H1 (cell line): ENCODE data around the gene NEDD4L. TPM values are rescaled to one million over a fixed set of nuclear protein-coding genes. Genes with fewer than 3 reads are reported as not detected.

Experiments
- CTCF ChIA-PET: fragments of 300-600 bp; sonication (Branson Sonifier 250); formaldehyde crosslinking; loops from one replicate; lab custom pipeline; 2021; ENCODE audit not compliant: partially characterized antibody; lab: Charles Lee
- POLR2A ChIA-PET: fragments of 300-600 bp; sonication (Branson Sonifier 250); formaldehyde crosslinking; loops from one replicate; lab custom pipeline; 2021; ENCODE audit warnings: inconsistent platforms; ENCODE audit not compliant: partially characterized antibody; lab: Charles Lee
- DNase-seq, 2 experiments: peaks; one replicate each; pipeline versions ENCODE4 v3.0.0 to v3.0.0-alpha.2; 2010 to 2022; ENCODE audit warnings: low spot score in 2 of 2, low read depth in 1 of 2, mixed read lengths in 1 of 2
- FAIRE-seq: peaks from 2 replicates; lab custom pipeline; 2011; peaks lifted over from hg19 to GRCh38; lab: Jason Lieb, UNC
- H2AFZ ChIP-seq: 2 replicates; pipeline ENCODE4 v1.8.1; 2012; ENCODE audit warnings: low read length, inconsistent platforms
- H2AK5ac ChIP-seq: 2 replicates; pipeline ENCODE4 v1.6.1; 2013; ENCODE audit warnings: low read depth, low read length
- H2BK120ac ChIP-seq: replicated peaks from 2 replicates; pipeline ENCODE3; 2013; ENCODE audit warnings: low read depth, low read length, inconsistent platforms
- H2BK12ac ChIP-seq: 2 replicates; pipeline ENCODE4 v1.6.1; 2013; ENCODE audit warnings: low read depth, low read length
- H2BK15ac ChIP-seq: 2 replicates; pipeline ENCODE4 v1.6.1; 2013; ENCODE audit warnings: low read length
- H2BK20ac ChIP-seq: 2 replicates; pipeline ENCODE4 v1.6.1; 2013; ENCODE audit warnings: low read length
- H2BK5ac ChIP-seq: 2 replicates; pipeline ENCODE4 v1.6.1; 2013; ENCODE audit warnings: low read depth, low read length
- H3K14ac ChIP-seq: 2 replicates; pipeline ENCODE4 v1.6.1; 2013; ENCODE audit warnings: inconsistent platforms; ENCODE audit not compliant: insufficient read length
- H3K18ac ChIP-seq: 2 replicates; pipeline ENCODE4 v1.6.1; 2013; ENCODE audit warnings: low read length; ENCODE audit errors: extremely low read depth
- H3K23ac ChIP-seq: 2 replicates; pipeline ENCODE4 v1.6.1; 2013; ENCODE audit warnings: inconsistent platforms; ENCODE audit not compliant: insufficient read length
- H3K23me2 ChIP-seq: 2 replicates; pipeline ENCODE4 v1.6.1; 2013; ENCODE audit warnings: low read depth, low read length
- H3K27ac ChIP-seq: 2 replicates; pipeline ENCODE4 v1.6.1; 2011; ENCODE audit warnings: low read depth, low read length, inconsistent platforms
- H3K27me3 ChIP-seq, 4 experiments: replicated peaks in 1 of 4; 1 replicate in 1 of 4; 2 replicates in 3 of 4; pipeline versions ENCODE4 v1.6.1 to v1.8.1; 2011 to 2013; ENCODE audit warnings: low read length in 3 of 4, mild to moderate bottlenecking in 3 of 4, inconsistent platforms in 2 of 4, mixed read lengths in 2 of 4, moderate library complexity in 1 of 4; ENCODE audit not compliant: control insufficient read depth in 3 of 4, insufficient read depth in 3 of 4; ENCODE audit errors: extremely low read depth in 1 of 4
- H3K36me3 ChIP-seq, 4 experiments: 2 replicates each; pipeline versions ENCODE4 v1.6.1 to v1.8.1; 2011 to 2013; ENCODE audit warnings: mild to moderate bottlenecking in 4 of 4, low read length in 3 of 4, moderate library complexity in 2 of 4, control low read depth in 1 of 4, inconsistent platforms in 1 of 4; ENCODE audit not compliant: insufficient read depth in 4 of 4, control insufficient read depth in 2 of 4
- H3K4ac ChIP-seq: replicated peaks from 2 replicates; pipeline ENCODE3; 2013; ENCODE audit warnings: low read length, low read depth, mixed read lengths, inconsistent platforms; ENCODE audit not compliant: insufficient read length
- H3K4me1 ChIP-seq, 4 experiments: replicated peaks in 1 of 4; 1 replicate in 1 of 4; 2 replicates in 3 of 4; pipeline versions ENCODE4 v1.6.1 to v1.8.1; 2011 to 2013; ENCODE audit warnings: low read length in 3 of 4, inconsistent platforms in 2 of 4, mixed read lengths in 1 of 4; ENCODE audit not compliant: insufficient read depth in 4 of 4, control insufficient read depth in 3 of 4
- H3K4me2 ChIP-seq, 2 experiments: 2 replicates each; pipeline versions ENCODE4 v1.6.1 to v1.8.1; 2011 to 2013; ENCODE audit warnings: low read depth in 2 of 2, low read length in 2 of 2, control low read depth in 1 of 2, inconsistent platforms in 1 of 2, mild to moderate bottlenecking in 1 of 2; ENCODE audit not compliant: insufficient read depth in 1 of 2
- H3K4me3 ChIP-seq, 4 experiments: fragments of 200-600, 300-600 bp in 1 of 4; sonication (generic), shearing (Covaris generic), sonication (Bioruptor Twin) in 1 of 4; 2 replicates each; pipeline versions ENCODE4 v1.5.1 to v1.8.1; 2011 to 2016; ENCODE audit warnings: low read length in 4 of 4, low read depth in 3 of 4, control low read depth in 2 of 4, inconsistent platforms in 2 of 4, mild to moderate bottlenecking in 2 of 4, mixed read lengths in 1 of 4, moderate library complexity in 1 of 4; ENCODE audit not compliant: insufficient read depth in 2 of 4; ENCODE audit errors: extremely low read depth in 1 of 4
- H3K56ac ChIP-seq: replicated peaks from 2 replicates; pipeline ENCODE3; 2013; ENCODE audit warnings: low read depth, mild to moderate bottlenecking, mixed read lengths, low read length, inconsistent platforms; ENCODE audit not compliant: insufficient read length
- H3K79me1 ChIP-seq: 2 replicates; pipeline ENCODE4 v1.6.1; 2013; ENCODE audit warnings: low read depth, low read length, control low read depth
- H3K79me2 ChIP-seq, 2 experiments: 2 replicates each; pipeline versions ENCODE4 v1.6.1 to v1.8.1; 2012 to 2013; ENCODE audit warnings: low read length in 2 of 2, mild to moderate bottlenecking in 2 of 2, inconsistent platforms in 1 of 2; ENCODE audit not compliant: insufficient read depth in 2 of 2, control insufficient read depth in 1 of 2
- H3K9ac ChIP-seq, 4 experiments: replicated peaks in 1 of 4; 1 replicate in 1 of 4; 2 replicates in 3 of 4; pipeline versions ENCODE4 v1.6.1 to v1.8.1; 2011 to 2013; ENCODE audit warnings: low read depth in 3 of 4, low read length in 3 of 4, control low read depth in 2 of 4, mild to moderate bottlenecking in 2 of 4, moderate library complexity in 2 of 4, inconsistent platforms in 1 of 4; ENCODE audit errors: extremely low read depth in 1 of 4
- H3K9me3 ChIP-seq, 2 experiments: 2 replicates each; pipeline versions ENCODE4 v1.6.1 to v1.8.1; 2012 to 2013; ENCODE audit warnings: mild to moderate bottlenecking in 2 of 2, moderate library complexity in 2 of 2, control low read depth in 1 of 2, inconsistent platforms in 1 of 2, low read depth in 1 of 2, low read length in 1 of 2, mixed read lengths in 1 of 2; ENCODE audit not compliant: insufficient read depth in 2 of 2
- H4K20me1 ChIP-seq, 2 experiments: replicated peaks in 1 of 2; 2 replicates each; pipeline versions ENCODE3 to v1.8.1; 2011 to 2013; ENCODE audit warnings: inconsistent platforms in 2 of 2, low read length in 2 of 2, mild to moderate bottlenecking in 1 of 2; ENCODE audit not compliant: insufficient read depth in 2 of 2, control insufficient read depth in 1 of 2
- H4K5ac ChIP-seq: 2 replicates; pipeline ENCODE4 v1.6.1; 2013; ENCODE audit warnings: low read length, low read depth, mixed read lengths, inconsistent platforms; ENCODE audit not compliant: insufficient read length
- H4K8ac ChIP-seq: 2 replicates; pipeline ENCODE4 v1.8.0; 2013; ENCODE audit warnings: mild to moderate bottlenecking, moderate library complexity, low read length, inconsistent platforms; ENCODE audit not compliant: insufficient read depth; ENCODE audit errors: extremely low read depth
- H4K91ac ChIP-seq: replicated peaks from 2 replicates; pipeline ENCODE3; 2013; ENCODE audit warnings: low read length, mixed read lengths, inconsistent platforms; ENCODE audit not compliant: insufficient read length
- CBX8 ChIP-seq: fragments of 300-800, 300-1000 bp; sonication (generic); IDR thresholded peaks from 2 replicates; pipeline ENCODE4 v1.7.1; 2016; ENCODE audit warnings: low read depth, low read length, borderline replicate concordance
- SIN3A ChIP-seq, 2 experiments: IDR thresholded peaks in 1 of 2; conservative IDR thresholded peaks in 1 of 2; 2 replicates each; pipeline ENCODE4 v1.6.1; 2011 to 2012; ENCODE audit warnings: low read length in 2 of 2, improper control_type of control experiment in 1 of 2, low read depth in 1 of 2, mild to moderate bottlenecking in 1 of 2
- TBP ChIP-seq: IDR thresholded peaks from 2 replicates; pipeline ENCODE4 v1.6.1; 2011; ENCODE audit warnings: low read depth, low read length, improper control_type of control experiment
- WGBS, 2 experiments: shearing (Covaris generic) in 1 of 2; methylation state at CpG; one replicate each; pipeline versions ENCODE4 v1.1.6 to v1.1.7; 2013 to 2015; ENCODE audit warnings: low lambda C conversion rate in 2 of 2, mixed read lengths in 2 of 2, inconsistent platforms in 1 of 2, low coverage in 1 of 2, missing lambda C conversion rate in 1 of 2; ENCODE audit not compliant: insufficient replicate concordance in 2 of 2, insufficient coverage in 1 of 2, insufficient read length in 1 of 2; ENCODE audit errors: extremely low coverage in 1 of 2, missing lambda C conversion rate in 1 of 2; 5-methylcytosine and 5-hydroxymethylcytosine counted together
- polyA plus RNA-seq, 7 experiments: library from polyadenylated mRNA; depleted of rRNA in 3 of 7; stranded (reverse) in 5 of 7; unstranded in 2 of 7; fragments of >200 nt in 5 of 7; fragments of 200-250 nt in 2 of 7; gene quantifications; 1 replicate in 5 of 7; 2 replicates in 1 of 7; 4 replicates in 1 of 7; pipeline versions ENCODE4 v1.2.1 to v1.2.3, GENCODE V29; 2011 to 2013; ENCODE audit warnings: missing spikeins in 2 of 7, mixed read lengths in 2 of 7
- total RNA-seq: library from RNA; stranded (reverse); fragmentation: NEBNext Ultra II Directional; extraction: Animal tissue kit (Norgen Biotek cat#: 25700); gene quantifications from 2 replicates; pipeline ENCODE4 v1.2.1, GENCODE V29; 2021

The NEDD4L gene
- total and polyA plus RNA-seq, 2 of the 8 experiments (the other 6 are each of a cell fraction or from before 2014, with no cell fraction given) = 37.3 to 69.8 TPM

DNA sequence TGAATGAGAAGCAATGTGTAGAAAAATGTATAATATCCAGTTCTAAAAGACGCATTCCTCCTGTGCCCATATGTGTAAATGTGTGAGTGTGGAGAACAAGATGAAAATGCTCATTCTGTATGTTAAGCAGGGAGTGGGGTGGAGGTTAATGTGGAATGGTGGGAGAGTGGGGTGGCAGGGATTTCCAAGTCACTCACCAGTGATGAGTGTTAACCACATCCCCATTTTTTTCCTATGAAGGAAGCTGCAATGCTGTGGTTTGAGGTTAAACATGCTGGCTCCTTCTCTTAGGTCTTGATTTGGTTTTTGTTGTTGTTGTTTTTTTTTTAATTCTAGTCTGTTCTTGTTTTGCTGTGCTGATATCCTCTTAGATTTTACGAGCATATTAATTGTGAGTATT lies 169.4 kb downstream of the NEDD4L start:
- FAIRE-seq = no peak
- H3K79me2 ChIP-seq = peaks cover 0 to 69% of the 10 kb centered on the region in 2 experiments; a peak in 3 of 4 replicates
- CTCF ChIA-PET = interaction anchor here (0.6 to 1.9 kb wide), 5 partner anchors 7 to 169 kb away, joined by 3 to 6 read pairs (median 4); no protein-coding TSS in a partner anchor

More for the DNA sequence above, 169.4 kb downstream of the NEDD4L start:
- no peak overlapping the region for H3K14ac ChIP-seq
- H3K18ac ChIP-seq = no peak overlapping the region
- no peak overlapping the region for H3K27ac ChIP-seq
- no peak overlapping the region for H4K91ac ChIP-seq
- H3K36me3 ChIP-seq = no peaks in the 10 kb centered on the region
- no peak overlapping the region for H3K4me2 ChIP-seq
- H3K9ac ChIP-seq = no peak overlapping the region
- H2BK120ac ChIP-seq = no peak overlapping the region
- no peak overlapping the region for H4K5ac ChIP-seq
- peaks cover 7 to 19% (median 13%) of the 10 kb centered on the region in 4 experiments for H3K4me1 ChIP-seq
- no peak for TF ChIP-seq TBP
- no peak for TF ChIP-seq SIN3A (conservative IDR thresholded peaks at IDR 0.05 in 1 of 2, IDR thresholded peaks at IDR 0.05 in 1 of 2; ENCODE audit: low read depth in 1 of 2, low read length in 2 of 2)
- no peak for TF ChIP-seq CBX8
- POLR2A ChIA-PET = no interaction called here
- H3K27me3 ChIP-seq = no peaks in the 10 kb centered on the region
- no peak overlapping the region for H2BK5ac ChIP-seq
- no peak overlapping the region for H2AK5ac ChIP-seq
- no peaks in the 10 kb centered on the region for H4K20me1 ChIP-seq
- no peak overlapping the region for H3K4ac ChIP-seq
- no peak overlapping the region for H3K23ac ChIP-seq
- no peak overlapping the region for H4K8ac ChIP-seq
- 95% methylated on average over 2 of the region's 2 CpGs; no CpG with 5 or more reads in 1 of the 2 experiments for WGBS, 2 experiments
- no peak overlapping the region for H2BK15ac ChIP-seq
- DNase-seq = no peak
- no peak overlapping the region for H2AFZ ChIP-seq
- peaks cover 2% of the 10 kb centered on the region; the same call in 1 of the 2 replicates for H3K79me1 ChIP-seq
- no peak overlapping the region for H2BK12ac ChIP-seq
- H3K4me3 ChIP-seq = no peak overlapping the region
- H3K23me2 ChIP-seq = peaks cover 4% of the 10 kb centered on the region; the same call in 1 of the 2 replicates
- no peak overlapping the region for H3K56ac ChIP-seq
- no peaks in the 10 kb centered on the region for H3K9me3 ChIP-seq
- no peak overlapping the region for H2BK20ac ChIP-seq
